AG09309 (cell line): ENCODE data around the gene KHDC3L.

Experiments
- DNase-seq: peaks from one replicate; pipeline ENCODE4 v3.0.0-alpha.2; 2010; ENCODE audit warnings: low read depth
- H3K4me3 ChIP-seq: 2 replicates; pipeline ENCODE4 v1.5.1; 2011; ENCODE audit warnings: mild to moderate bottlenecking, low read depth, low read length, moderate library complexity; ENCODE audit not compliant: control insufficient read depth
- TF ChIP-seq, protein P1 (sequence below): IDR thresholded peaks from 2 replicates; pipeline ENCODE4 v1.5.1; 2011; ENCODE audit warnings: mild to moderate bottlenecking, low read depth, low read length, inconsistent platforms; ENCODE audit not compliant: insufficient read depth, control insufficient read depth; ENCODE audit errors: missing control alignments

The KHDC3L gene, protein sequence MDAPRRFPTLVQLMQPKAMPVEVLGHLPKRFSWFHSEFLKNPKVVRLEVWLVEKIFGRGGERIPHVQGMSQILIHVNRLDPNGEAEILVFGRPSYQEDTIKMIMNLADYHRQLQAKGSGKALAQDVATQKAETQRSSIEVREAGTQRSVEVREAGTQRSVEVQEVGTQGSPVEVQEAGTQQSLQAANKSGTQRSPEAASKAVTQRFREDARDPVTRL

DNA sequence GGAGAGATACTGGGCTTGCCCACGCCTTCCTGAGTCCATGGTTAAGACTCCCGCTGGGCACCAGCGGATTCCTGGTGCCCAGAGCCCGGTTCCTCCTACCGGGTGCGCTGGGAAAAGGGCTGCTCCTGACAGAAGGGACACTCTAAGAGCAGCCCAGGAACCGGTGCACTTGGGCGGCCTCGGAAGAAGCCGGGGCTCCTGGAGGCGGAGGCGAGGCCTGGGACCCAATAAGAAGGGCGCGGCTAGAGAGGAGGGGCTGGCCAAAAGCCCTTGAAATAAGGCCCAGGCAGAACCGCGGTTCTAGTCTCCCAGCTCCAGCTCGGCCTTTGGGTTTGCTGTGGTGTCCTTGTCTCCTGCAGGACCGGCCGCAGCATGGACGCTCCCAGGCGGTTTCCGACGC, at the start of gene KHDC3L:
Gene KHDC3L, plus strand, starts transcription at position 301 of the 400 bp plus-strand sequence. Its CDS starts 72 bp downstream, at position 373.
- no peak for DNase-seq
- H3K4me3 ChIP-seq = no peak within 1 kb of the TSS
- TF ChIP-seq, protein P1, sequence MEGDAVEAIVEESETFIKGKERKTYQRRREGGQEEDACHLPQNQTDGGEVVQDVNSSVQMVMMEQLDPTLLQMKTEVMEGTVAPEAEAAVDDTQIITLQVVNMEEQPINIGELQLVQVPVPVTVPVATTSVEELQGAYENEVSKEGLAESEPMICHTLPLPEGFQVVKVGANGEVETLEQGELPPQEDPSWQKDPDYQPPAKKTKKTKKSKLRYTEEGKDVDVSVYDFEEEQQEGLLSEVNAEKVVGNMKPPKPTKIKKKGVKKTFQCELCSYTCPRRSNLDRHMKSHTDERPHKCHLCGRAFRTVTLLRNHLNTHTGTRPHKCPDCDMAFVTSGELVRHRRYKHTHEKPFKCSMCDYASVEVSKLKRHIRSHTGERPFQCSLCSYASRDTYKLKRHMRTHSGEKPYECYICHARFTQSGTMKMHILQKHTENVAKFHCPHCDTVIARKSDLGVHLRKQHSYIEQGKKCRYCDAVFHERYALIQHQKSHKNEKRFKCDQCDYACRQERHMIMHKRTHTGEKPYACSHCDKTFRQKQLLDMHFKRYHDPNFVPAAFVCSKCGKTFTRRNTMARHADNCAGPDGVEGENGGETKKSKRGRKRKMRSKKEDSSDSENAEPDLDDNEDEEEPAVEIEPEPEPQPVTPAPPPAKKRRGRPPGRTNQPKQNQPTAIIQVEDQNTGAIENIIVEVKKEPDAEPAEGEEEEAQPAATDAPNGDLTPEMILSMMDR = no peak

DNA sequence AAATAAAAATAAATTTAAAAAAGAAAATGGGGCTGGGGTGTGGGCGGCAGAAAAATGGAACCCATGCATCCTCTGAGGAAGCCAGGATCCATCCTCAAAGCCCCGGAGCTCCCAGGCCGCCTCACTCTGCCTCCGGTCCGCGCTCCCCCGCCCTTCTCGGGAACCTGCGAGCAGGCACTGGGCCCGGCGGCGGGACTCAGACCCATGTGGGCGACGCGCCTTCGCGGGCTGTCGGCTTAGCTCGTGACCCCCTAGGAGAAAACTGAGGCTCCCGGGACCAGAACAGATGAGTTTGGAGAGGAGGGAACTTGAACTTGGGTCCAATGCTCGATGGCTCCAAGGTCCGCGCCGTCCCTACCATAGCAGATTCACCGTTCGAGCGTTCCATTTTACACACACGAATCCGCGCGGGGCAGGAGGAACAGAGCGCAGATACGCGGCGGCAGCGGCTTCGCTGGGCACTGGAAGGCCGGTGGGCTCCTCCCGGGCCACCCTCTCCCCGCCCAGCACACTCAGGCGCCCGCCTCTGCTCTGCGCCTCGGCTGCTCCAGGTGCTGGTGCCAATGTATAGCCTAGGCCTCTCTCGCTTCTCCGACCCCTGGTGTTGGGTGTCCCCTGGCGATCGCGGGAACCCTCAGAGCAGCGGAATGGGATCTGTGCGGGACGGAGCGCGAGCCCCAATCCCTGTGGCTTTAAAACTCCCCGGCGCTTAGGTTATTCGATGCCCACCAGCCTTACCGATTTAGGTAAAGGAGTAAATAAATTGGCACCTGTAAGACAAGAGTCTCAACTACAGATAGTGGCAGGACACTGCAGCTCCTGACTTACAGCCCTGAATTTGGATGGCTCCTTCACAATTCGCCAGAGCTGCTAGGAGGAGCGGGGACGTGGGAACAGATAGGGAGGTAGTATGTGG, 47.6 kb upstream of the KHDC3L start:
- TF ChIP-seq, protein P1 = no peak
- DNase-seq = no peak

DNA sequence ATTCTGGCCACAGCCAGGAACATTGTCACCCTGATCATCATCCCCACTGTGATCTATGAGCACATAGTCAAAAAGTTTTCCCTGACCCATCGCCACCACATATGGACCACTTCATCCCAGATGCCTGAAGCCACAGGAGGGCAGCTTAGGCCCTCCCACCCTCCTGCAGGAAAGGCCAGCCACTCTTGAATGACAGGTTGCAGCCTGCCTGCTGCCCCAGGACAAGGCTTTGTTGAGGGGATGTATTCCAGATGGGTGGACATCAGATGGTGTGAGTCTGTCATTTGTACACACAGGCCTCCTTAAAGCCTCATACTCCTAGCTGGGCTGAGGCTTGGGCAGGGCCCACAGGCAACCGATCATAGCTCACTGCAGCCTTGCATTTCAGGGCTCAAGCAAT, 39.1 kb upstream of the KHDC3L start:
- TF ChIP-seq, protein P1 = no peak
- no peak for DNase-seq
- no peak overlapping the region for H3K4me3 ChIP-seq

More for the DNA sequence above, 47.6 kb upstream of the KHDC3L start:
- H3K4me3 ChIP-seq = peak overlapping the region; percentile 26

- DNase-seq = no peak
- H3K4me3 ChIP-seq = no peak overlapping the region
- TF ChIP-seq, protein P1 = no peak
Measured at GRCh38 chr6:73325656-73326055, 36.8 kb upstream of the KHDC3L start.

DNA sequence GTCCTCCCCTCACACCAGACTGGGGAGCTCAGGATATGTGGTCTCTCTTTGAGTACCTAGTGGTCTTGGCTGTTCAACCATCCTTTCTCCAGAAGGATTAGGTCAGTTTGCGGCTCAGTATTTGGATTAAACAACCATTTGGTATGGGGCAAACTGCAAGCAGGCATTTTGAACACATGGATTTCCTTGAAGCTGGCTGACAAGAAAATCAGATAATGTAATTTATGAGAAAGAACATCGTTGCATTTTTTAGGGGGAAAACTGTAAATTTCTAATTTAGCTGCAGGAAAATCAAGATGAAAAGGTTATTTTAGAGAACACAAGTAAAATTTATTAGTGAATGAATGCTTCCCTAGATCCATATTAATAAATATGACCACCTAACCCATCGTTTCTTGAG, 33.7 kb upstream of the KHDC3L start:
- TF ChIP-seq, protein P1 = no peak
- DNase-seq = no peak
- H3K4me3 ChIP-seq = no peak overlapping the region

- TF ChIP-seq, protein P1 = no peak
- H3K4me3 ChIP-seq = no peak overlapping the region
- no peak for DNase-seq
Measured at GRCh38 chr6:73329201-73329600, 33.3 kb upstream of the KHDC3L start.
